G401.6 (cell line): ENCODE data around the gene ITSN2.
A peak's percentile ranks its signal among the peaks of the same experiment; 100 is the strongest.

Experiments
- FAIRE-seq: peaks from 2 replicates; lab custom pipeline; 2012; peaks lifted over from hg19 to GRCh38; lab: Jason Lieb, UNC

ITSN2 gene

DNA sequence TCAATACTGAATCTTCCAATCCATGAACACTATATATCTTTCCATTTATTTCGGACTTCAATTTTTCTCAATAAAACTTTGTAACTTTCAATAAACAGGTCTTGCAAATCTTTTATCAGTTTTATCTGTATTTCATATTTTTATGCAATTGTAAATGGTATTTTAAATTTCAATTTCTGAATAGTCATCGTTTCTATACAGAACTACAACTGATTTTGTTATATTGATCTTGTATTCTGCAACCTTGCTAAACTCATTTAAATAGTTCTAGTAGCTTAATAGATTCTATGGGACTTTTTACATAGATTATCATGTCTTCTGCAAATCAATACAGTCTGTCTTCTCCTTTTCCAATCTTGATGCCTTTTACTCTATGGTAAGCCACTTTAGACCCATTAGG, 95.1 kb downstream of the ITSN2 start:
- no peak for FAIRE-seq

DNA sequence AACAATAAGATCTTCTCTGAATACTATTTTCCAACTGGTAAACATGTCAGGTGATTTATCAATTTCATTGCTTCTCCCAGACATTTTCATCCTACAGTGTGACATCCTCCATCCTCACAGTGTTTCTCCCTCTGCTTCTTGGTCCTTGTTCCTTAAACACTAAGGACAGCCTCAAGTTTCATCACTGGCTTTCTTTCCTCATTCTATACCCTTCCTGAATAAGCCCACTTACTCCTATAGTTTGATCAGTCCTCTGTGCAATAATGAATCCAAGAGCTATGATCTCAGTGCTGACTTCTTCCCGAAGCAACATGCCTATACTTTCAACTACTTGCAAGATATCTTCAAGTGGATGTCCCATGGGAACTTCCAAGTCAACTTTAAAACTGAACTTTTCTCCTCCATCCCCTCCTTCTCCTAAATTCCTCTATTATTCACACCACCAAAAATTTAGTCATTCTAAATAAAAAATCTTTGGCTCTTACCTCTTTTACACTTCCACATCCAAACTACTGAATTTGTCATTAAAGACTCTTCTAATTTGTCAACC, 97.8 kb downstream of the ITSN2 start:
- FAIRE-seq, result no peak

DNA sequence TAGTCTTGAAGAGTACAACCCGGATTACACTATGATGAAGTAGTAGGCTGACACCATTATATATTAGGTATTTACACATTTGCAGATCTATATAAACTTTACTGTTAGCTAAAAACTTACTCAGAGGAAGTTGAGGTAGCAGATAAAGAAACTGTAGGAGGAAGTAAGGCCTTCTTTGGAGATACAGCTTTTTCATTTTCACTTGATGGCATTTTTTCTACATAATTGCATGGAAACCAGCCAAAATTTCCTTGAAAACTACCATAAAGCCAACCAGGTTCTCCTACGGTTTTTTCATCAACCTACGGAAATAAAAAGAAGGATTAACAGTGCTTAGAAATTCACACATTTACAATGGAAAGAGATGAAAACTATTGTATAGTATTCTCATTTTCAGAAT, 98.9 kb downstream of the ITSN2 start:
- no peak for FAIRE-seq

DNA sequence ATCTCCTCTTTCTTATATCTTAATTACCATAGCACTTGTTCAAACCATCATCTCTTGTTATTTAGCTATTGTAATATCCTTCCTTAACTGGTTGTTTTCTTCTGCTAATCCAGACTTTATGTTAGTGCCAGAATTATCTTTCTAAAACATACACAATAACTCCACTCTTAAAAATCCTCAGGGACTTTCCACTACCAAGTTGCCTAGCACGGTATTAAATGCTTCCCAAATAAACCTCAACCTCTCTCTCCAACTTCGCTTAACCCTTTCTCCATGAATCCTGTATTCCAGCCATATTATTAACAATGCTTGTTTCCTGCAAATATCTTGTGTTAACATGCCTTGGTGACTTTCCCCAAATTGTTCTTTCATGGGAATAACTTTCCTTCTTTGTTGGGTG, 101.0 kb downstream of the ITSN2 start:
- FAIRE-seq, result no peak

DNA sequence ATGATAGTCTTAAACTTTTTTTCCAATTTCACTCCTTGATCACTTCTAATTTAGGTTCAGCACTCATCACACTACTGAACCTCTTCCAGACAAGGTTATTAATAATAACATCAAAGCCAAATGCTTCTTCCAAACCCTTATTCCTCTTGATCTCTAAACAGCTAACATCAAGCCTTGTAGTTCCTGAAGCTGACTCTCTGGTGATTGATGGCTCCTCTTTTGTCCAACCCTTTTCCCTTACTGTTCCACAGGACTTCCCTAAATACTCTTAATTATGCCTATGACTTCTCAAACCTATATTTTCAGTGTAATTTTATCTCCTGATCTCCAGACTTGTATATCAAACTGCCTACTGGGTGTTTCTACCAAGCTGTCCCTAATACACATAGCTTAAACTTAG, 101.6 kb downstream of the ITSN2 start:
- no peak for FAIRE-seq

DNA sequence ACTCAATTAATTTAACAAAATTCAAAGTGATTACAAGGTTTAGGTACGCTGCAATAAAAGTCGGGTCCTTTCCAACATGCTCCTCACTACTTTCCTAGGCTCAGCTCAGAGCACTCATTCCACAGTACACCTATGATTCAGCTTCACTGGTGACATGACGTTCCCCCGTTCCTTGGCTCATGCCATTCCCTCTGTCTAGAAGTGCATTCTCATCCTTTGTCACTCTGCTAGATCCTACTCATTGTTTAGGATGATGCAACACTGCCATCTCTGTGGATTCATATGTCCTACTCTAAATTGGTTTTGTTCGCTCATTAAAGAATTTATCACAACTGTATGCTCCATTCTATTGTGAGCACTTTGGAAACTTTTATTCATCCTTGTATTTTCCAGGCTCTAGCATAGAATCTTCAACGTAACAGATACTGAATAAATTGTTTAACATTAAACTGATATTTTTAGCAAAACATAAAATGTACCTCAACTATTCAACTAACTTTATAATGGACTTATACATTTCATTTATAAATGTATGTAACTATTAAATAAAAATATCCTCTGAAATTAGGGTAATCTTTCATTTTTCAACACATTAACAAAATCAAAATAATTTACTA, 106.9 kb downstream of the ITSN2 start:
- peak; percentile 28 for FAIRE-seq

DNA sequence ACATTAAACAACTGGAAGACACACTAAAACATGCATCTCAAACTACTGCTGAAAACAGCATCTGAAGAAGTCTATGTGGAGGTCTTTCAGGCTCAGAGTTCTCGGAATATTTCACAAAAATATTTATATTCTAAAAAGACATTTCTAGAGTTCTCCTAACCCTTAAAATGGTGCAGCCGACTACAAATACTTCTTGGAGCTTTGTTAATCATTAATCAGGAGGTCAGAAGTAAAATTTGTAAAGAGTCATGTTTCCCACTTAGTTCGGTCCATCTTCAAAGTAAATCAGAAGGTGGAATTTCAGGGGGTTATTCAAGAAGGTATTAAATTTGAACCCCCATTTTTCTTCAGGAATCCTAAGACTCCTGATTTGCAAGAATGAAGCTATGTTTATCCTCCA, 112.7 kb downstream of the ITSN2 start:
- no peak for FAIRE-seq

DNA sequence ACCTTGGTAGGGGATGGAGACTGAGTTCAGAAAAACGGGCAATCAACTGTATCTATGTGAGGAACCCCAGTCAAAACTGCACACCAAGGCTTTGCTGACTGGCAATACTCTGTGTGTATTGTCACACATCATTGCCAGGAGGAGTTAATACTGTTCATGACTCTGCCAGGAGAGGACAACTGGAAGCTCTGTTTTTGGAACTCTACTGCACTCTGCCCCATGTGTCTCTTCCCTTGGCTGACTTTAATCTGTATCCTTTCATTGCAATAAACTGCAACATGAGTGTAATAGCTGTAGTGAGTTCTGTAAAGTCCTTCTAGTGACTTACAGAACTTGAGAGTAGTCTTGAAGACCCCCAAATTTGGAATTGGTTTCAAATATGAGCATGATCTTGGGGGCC, 113.2 kb downstream of the ITSN2 start:
- FAIRE-seq, result no peak

DNA sequence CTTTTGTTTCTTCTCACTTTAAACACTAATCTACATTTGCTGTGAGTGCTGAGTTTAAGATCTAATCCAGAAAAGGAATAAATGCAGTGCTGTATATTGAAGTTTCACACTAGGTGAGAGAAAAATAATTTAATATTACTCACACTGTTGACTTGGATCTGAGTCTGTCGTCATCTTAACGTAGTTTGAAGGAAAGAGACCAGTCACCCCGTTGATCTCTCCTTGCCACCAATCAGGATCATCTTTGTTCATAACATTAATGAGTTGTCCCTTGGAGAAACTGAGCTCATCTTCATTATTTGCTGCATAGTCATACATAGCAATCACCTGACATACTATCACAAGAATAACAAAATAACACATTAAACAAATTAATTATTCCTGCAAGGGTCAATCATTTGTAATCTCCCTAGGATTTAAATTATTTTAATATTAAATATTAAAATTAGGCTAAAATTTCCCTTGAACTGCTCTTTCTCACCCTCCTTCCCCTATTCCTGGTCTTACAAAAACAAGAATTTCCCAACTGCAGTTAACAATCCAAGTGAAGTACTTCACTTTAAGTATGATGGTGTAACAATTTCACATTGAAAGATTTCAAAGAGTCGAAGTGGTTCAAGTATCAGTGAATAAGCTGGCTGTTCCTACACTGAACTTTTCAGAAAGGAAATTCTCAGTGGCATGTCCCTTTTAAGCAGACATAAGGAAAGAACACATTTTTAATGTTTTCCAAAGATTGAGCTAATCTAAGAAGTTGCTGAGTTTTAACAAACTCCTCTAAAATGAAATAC, 114.2 kb downstream of the ITSN2 start:
- no peak for FAIRE-seq

DNA sequence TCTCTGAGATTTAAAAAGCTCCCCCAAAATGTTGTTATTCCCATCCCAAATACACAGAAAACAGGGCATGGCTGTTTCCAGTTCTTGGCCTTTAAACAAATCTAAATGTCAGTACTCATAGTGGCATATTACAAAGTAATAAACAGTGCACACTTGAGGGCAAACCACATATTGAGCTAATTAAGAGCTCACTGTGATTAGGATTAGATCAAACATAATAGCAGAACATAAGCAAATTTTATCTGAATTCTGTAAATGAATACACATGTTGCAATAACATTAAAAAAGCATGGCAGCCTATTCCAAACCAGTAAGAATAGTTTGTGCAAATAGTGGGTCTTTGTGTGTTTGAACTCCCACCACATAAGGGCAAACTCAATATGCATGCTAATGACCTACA, 118.8 kb downstream of the ITSN2 start:
- no peak for FAIRE-seq

DNA sequence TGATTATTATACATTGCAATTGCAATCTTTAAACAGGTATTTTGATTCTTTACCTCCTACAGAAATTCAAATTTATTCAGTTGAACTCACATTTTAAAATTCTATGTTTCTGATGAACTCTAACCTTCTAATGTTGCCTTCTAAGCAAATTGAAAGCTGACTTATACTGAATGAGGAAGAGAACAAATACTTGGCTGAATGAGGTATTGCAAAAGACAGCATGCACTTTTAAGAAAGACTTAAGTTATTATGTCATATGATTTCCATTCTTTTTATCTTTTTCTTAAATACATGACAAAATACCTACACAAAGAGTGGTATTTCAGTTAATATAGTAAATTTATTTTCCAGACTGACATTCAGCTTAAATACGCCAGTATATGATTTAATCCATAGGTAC, 120.8 kb downstream of the ITSN2 start:
- no peak for FAIRE-seq

DNA sequence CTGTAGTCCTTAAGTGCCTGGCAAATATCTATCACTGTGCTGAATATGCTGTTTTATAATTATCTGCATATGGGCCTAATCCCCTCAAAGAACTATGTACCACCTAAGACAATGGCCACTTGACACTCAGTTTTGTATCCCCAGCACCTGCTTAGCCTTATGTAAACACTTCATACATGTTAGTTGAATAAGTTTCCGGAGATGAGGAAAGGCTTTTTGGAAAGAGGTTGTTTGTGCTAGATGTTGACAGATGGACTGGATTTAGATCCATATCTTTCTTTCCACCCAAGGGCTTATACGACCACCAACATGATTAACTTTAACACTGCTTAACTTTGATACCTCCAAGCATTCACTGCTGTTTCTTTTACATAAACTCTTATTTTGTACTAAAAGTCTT, 122.2 kb downstream of the ITSN2 start:
- no peak for FAIRE-seq

DNA sequence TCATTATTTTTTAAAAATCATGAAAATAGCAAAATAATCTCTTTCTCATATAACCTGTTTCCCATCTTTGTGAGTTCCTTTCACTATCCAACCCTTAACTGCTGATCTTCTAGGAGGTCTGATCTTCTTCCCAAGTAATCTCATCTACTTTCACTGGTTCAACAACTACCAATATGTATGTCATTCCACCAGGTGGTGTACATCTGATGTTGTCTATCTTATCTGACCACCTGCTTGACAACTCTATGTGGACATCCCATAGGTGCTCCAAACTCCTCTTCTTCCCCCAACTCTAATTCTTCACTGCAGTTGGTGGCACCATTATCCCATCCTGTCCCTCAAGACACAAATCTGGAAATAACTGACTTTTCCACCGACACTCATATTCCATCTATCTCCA, 123.0 kb downstream of the ITSN2 start:
- FAIRE-seq, result no peak

DNA sequence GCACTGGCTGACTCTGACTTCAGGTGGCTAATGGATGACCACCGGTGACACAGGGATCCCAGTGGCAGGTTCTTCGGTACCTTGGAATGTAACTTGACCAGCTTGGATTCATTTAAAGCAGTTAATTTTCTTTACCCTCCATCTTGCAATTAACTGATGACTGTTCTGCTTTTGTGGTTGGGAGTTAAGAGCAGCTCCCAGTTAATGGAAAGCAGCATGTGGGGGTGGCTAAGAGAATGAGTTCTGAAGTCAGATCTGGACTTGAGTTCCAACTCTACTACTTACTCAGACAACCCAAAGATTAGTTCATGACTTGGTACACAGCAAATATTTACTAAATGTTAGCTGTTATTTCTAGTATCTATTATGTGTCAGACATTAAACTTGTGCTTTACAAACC, 127.0 kb downstream of the ITSN2 start:
- no peak for FAIRE-seq

DNA sequence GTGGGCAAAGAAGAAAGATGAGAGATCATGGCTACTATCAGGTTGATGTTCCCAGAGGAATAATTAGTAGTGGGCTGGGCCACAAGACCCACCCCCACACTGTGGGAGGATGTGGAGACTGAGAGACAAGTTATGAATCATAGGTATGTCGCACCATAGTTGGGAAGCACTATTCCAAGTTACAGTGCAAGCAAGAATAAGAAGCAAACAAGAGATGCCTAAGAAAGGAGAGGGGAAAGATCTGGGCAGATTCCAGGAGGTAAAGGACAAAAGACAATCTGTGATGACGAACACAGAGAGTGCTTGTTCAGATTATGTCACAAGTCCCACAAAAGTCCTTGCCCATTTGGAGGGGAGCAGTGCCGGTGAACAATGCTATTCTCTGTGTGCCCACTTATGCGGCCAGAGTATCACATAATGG, 128.9 kb downstream of the ITSN2 start:
- no peak for FAIRE-seq

DNA sequence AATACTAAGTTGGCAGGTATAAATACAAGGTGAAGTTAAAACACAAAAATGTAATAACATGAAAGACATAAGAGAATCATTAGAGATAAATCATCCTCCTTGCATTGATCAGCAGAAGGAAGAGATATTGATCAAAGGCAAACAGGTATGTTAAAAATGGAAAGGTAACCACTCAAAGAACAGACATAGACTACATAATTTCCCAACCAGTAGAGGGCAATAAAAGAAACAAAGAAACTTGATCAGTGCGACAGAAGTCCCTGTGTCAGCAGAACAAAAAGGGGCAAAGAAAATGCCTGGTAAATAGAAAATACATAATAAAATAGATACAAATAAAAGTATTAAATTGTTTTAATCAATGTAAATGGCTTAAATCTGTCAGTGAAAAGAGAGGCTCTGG, 131.9 kb downstream of the ITSN2 start:
- FAIRE-seq, result peak; percentile 97

DNA sequence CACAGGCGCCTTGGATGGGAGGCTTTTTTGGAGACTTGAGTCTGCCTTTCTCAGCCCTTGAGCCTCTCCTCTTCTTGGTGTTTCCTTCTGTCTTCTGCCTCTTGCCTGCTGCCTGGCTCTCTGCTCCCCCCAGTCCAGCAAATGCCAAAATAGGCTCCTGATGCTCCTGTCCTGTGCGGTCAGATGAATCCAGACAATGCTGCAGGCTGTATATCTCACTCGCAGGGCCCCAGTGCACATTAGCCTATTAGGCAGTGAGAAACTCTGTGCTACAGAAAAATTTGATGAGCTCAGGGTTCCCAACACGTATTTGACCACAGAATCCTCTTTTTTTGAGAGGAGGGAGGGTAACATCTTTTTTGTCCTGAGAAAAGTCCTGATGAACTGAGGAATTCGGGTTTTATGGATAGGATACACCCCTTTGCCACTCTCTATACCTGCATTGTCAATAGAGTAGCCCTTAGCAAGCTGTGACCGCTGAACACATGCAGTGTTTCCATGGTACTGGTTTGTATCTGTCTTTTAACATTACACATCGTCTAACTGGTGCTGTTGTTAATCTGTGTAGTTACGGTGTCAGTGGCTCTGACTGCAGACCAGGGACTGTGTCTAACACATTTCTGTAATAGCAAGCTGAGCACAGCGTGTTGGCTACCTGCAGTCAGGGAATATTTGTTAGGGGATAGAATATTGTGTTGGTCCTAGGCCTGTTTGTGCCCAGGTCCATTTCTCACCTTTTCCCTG, 134.7 kb downstream of the ITSN2 start:
- FAIRE-seq, result no peak

DNA sequence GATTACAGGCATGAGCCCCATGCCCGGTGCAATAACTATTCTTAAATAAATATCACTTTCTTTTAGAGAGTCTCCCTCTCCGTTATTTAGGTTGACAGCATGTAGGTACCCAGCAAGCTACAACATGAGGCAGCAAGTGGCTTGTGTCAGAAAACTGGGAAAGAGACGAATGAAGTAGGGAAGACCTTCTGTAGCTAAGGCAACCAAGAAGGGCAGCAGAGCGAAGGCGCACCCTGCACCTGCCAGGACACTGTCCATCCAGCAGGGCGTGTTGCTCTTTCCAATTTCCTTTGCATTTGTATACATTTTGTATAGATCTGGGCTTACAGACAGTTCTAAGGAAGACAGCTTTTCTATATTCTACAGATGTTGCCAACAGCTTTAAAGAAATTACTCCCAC, 137.4 kb downstream of the ITSN2 start:
- FAIRE-seq, result no peak

DNA sequence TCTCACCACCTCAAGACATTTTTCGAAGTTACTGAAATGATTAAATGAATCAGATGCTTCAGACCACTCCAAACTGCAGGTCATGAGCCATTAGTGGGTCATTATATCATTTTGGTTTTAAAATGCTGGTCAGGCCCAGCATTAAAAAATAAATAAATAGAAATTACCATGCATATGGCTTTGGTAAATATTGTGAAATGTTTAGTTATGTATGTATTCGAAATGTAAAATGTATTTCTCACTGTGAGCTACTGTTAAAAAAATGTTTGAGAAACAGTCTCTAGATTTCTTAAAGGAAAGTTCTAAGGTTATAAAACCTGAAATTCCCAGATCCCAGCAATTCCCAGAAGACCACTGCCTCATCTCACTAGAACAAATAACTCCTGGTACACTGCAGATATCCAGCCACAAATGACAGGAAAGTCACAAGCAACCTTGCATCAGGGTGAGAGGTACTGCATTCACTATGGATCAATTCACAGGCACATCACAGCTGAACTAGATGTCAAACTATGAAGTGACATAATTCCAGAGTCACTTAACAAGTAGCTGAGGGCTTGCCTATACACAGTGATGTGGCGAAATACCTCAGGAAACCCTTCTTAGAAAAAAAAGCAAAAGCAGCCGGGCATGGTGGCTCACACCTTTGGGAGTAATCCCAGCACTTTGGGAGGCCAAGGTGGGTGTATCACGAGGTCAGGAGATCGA, 138.8 kb downstream of the ITSN2 start:
- no peak for FAIRE-seq

DNA sequence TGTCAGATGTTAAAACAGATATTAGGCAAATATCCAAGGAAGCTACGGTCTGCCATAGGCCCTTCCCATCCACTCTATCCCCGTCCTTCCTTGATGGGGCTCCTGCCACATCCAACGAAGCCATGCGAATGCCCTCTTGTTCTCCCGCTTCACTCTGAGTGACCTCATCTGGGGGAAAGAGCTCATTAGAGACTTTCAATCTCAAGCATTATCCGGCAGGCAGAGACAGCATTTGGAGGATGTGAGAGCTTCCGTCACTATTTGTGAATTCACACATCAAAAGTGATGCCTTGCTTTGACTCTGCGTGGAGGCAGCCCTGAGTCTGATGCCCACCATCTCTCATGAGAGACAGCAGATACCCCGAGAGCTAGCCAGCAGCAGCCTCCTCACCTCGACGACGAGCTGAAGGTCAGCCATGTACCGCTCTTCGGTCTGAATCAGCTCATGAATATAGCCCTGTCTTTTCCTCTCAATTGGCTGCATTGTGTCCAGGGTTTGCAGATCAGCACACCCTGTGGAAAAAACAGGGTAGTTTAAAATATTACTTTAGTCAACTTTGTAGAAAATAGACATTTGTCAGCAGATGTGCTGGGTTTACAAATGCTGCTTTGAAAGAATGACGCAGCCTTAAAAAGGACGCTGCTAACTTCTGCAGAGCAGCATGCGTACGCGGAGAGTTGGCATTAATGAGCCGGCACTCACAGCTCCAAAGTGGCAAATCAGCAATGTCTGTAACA, 139.6 kb downstream of the ITSN2 start:
- no peak for FAIRE-seq

DNA sequence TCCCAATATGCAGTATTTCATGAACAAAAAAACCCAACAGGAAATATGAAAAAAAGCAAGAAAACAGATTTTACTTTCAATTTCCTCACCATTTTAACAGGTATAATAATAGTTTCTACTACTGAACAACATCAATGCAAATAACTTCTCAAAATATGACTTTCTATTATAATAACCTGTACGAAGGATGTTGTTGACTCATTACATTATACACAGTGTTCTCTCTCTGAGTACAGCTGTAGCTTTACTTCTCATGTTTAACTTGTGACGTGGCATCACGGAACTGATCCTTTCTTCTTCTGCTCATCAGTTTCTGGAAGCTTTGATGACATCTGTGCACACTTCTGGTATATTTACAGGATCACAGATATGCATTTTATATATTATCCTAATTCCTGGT, 145.5 kb downstream of the ITSN2 start:
- FAIRE-seq, result no peak

DNA sequence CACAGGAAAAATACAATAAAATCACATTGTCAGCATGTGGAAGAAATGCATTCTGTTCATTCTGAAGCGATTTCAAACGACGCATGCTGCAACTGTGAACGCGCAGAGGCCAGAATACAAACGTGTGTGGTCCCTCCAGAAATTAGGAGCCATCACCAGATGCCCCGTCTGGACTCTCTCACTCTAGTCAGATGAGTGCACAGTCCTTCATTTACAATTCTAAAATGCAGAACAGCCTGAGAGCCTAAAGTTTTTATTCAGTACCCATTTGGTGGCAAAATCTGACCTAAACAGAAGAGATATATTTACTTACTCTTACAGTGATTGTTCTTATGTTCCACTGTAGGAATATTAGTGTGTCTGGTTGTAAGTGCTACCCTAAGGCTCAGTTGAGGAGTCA, 148.9 kb downstream of the ITSN2 start:
- FAIRE-seq, result no peak
